H1 (cell line): ENCODE data around the gene SHC1. TPM values are rescaled to one million over a fixed set of nuclear protein-coding genes. Genes with fewer than 3 reads are reported as not detected.

Experiments used
- ASH2L ChIP-seq: fragments of 200-600, 300-600 bp; sonication (generic); IDR thresholded peaks from one replicate; pipeline ENCODE4 v1.7.1; 2017; ENCODE audit warnings: low read length
- CREB1 ChIP-seq: IDR thresholded peaks from 2 replicates; pipeline ENCODE4 v1.6.1; 2012; ENCODE audit warnings: inconsistent platforms
- polyA plus RNA-seq, 7 experiments: library from polyadenylated mRNA; depleted of rRNA in 3 of 7; stranded (reverse) in 5 of 7; unstranded in 2 of 7; fragments of >200 nt in 5 of 7; fragments of 200-250 nt in 2 of 7; gene quantifications; 1 replicate in 5 of 7; 2 replicates in 1 of 7; 4 replicates in 1 of 7; pipeline versions ENCODE4 v1.2.1 to v1.2.3, GENCODE V29; 2011 to 2013; ENCODE audit warnings: missing spikeins in 2 of 7, mixed read lengths in 2 of 7
- total RNA-seq: library from RNA; stranded (reverse); fragmentation: NEBNext Ultra II Directional; extraction: Animal tissue kit (Norgen Biotek cat#: 25700); gene quantifications from 2 replicates; pipeline ENCODE4 v1.2.1, GENCODE V29; 2021

Gene SHC1
- total and polyA plus RNA-seq, 2 of the 8 experiments (the other 6 are each of a cell fraction or from before 2014, with no cell fraction given), result 177 to 212 TPM

DNA sequence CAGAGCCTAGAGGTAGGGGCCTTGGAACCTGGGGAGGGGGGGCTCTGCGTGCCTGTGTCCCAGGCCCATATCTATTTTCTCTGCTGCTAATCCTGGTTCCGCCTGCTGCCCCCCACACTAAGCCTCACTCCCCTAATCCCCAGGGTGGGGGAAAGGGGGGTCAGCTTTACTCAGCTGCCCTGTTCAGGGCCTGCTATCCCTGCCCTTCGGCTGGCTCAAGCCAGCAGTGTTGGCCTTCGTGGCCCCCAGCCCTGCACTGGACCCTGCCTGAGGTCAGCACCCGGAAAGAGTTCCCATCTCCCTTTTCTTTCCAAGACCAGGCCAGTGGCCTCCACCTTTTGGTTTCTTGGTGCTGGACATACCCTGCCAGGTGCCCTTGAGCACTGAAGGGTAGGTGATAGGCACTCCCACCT, 40.5 kb upstream of the SHC1 start (continued):
- TF ChIP-seq CREB1, result no peak
- TF ChIP-seq ASH2L, result no peak
